ENCODE data around the gene TPO.
"Not testable (repeated sequence)": the region's sequence is repeated elsewhere in the genome, so short reads cannot be mapped to it uniquely, and the experiment has no call there.

Gene TPO

GRCh38 chr2:1489486-1489885 lies 76.2 kb downstream of the TPO start:
- no peak for TF ChIP-seq CTCF (IDR thresholded peaks at IDR 0.05; ENCODE audit: extremely low read depth, missing control alignments)
- DNase-seq (ENCODE audit: low spot score) = no peak

DNA sequence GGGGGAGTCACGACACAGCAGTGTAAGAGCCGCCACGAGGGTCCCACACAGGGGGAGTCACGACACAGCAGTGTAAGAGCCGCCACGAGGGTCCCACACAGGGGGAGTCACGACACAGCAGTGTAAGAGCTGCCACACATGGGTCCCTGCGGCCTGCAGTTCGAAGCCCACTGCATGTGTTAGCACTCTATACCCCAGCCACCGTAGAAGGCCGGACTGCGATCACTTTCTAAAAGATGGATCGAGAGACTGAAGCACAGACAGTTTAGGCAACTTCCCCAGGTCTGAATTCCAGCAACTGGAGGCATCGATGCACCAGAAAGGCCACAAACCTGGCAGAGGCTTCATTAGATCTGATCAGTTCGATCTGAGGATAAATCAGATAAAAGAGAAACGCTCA lies 77.1 kb downstream of the TPO start:
- not testable (repeated sequence) for DNase-seq (ENCODE audit: low spot score)

GRCh38 chr2:1491751-1492150 lies 78.5 kb downstream of the TPO start:
- TF ChIP-seq CTCF (IDR thresholded peaks at IDR 0.05; ENCODE audit: extremely low read depth, missing control alignments) = no peak
- DNase-seq (ENCODE audit: low spot score) = no peak

DNA sequence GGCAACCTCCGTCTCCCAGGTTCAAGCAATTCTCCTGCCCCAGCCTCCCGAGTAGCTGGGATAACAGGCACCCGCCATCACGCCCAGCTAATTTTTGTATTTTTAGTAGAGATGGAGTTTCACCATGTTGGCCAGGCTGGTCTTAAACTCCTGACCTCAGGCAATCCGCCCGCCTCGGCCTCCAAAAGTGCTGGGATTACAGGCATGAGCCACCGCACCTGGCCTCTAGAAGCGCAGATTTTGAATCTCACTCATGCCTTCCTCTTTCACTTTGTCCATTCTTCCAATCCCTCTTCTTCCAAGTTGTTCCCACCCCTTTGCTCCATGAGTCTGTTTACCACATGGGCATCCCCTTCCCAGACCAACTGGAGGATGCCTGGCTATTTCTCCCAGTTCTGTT lies 79.0 kb downstream of the TPO start:
- not testable (repeated sequence) for DNase-seq (ENCODE audit: low spot score)

- TF ChIP-seq CTCF (IDR thresholded peaks at IDR 0.05; ENCODE audit: extremely low read depth, missing control alignments) = no peak
Observed at GRCh38 chr2:1492711-1493430, 79.6 kb downstream of the TPO start.

GRCh38 chr2:1493431-1494126 lies 80.3 kb downstream of the TPO start:
- TF ChIP-seq CTCF (IDR thresholded peaks at IDR 0.05; ENCODE audit: extremely low read depth, missing control alignments) = no peak
- DNase-seq (ENCODE audit: low spot score) = no peak

More at GRCh38 chr2:1492711-1493430, 79.6 kb downstream of the TPO start:
- DNase-seq (ENCODE audit: low spot score) = no peak

DNA sequence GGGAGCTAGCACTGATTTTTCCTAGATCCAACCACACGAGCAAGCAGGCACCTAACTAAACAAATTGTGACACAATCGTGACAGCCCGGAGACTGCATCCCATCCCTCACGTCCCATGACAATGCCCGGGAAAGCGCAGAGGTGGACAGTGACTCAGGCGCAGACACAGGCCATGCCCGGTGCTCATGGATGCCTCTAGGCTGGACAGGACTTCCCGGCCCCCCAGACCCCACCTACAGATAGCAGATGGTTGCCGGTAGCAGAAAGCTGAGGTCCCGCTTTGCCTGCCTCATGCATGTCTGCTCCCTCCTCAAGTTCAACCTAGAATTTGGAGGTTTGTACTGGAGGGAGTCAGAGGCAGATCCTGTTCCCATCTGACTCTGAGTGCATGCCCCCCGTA lies 81.0 kb downstream of the TPO start:
- DNase-seq (ENCODE audit: low spot score) = no peak

GRCh38 chr2:1494906-1495305 lies 81.6 kb downstream of the TPO start:
- DNase-seq (ENCODE audit: low spot score) = no peak
- TF ChIP-seq CTCF (IDR thresholded peaks at IDR 0.05; ENCODE audit: extremely low read depth, missing control alignments) = no peak

More for the DNA sequence above, 81.0 kb downstream of the TPO start:
- no peak for TF ChIP-seq CTCF (IDR thresholded peaks at IDR 0.05; ENCODE audit: extremely low read depth, missing control alignments)

Measured in GM20000 (cell line).